K562 (cell line): ENCODE results near the gene KIAA2012. TPM values are rescaled to one million over a fixed set of nuclear protein-coding genes. Genes with fewer than 3 reads are reported as not detected.

Experiments
- ATAC-seq: fragments of 200-7000 bp; cut with Tn5 transposase; 3 replicates; pipeline ENCODE4 v1.9.1; 2020; ENCODE audit warnings: moderate library complexity
- BruUV-seq: library from RNA; stranded (reverse); fragments of 400-500 nt; replicated peaks from 2 replicates; lab custom pipeline; 2021; lab: Mats Ljungman, UMichigan
- CTCF ChIA-PET: fragments of 300-600 bp; formaldehyde crosslinking; extraction: SDS; loops from one replicate; lab custom pipeline; 2021; ENCODE audit warnings: low intra/inter-chr PET ratio; lab: Yijun Ruan, JAX
- POLR2A ChIA-PET: fragments of 300-600, 350-650 bp; sonication (Branson Sonifier 250); formaldehyde crosslinking; extraction: SDS; loops from one replicate; lab custom pipeline; 2021; ENCODE audit warnings: antibody characterized with exemption, inconsistent platforms; lab: Yijun Ruan, JAX
- DNase-seq, 4 experiments: peaks; one replicate each; pipeline versions ENCODE4 v3.0.0 to v3.0.0-alpha.2; 2011 to 2018; ENCODE audit warnings: low spot score in 3 of 4, mixed read lengths in 3 of 4; ENCODE audit errors: extremely low read depth in 1 of 4
- FAIRE-seq: peaks from 2 replicates; lab custom pipeline; 2011; peaks lifted over from hg19 to GRCh38; lab: Jason Lieb, UNC
- H2AFZ ChIP-seq: 2 replicates; pipeline ENCODE4 v1.6.0; 2011; ENCODE audit warnings: low read depth, low read length, control low read depth, inconsistent platforms
- H3K27ac ChIP-seq: fragments of 200-600 bp; 3 replicates; pipeline ENCODE4 v1.8.0; 2011; ENCODE audit warnings: low read depth, mild to moderate bottlenecking, control low read depth, inconsistent platforms, low read length, moderate library complexity, mixed read lengths; ENCODE audit errors: extremely low read depth
- H3K27me3 ChIP-seq, 2 experiments: fragments of 300-600 bp in 1 of 2; 2 replicates in 1 of 2; 3 replicates in 1 of 2; pipeline versions ENCODE4 v1.6.0 to v1.8.0; 2011; ENCODE audit warnings: inconsistent platforms in 2 of 2, low read length in 2 of 2, mild to moderate bottlenecking in 1 of 2, mixed read lengths in 1 of 2, moderate library complexity in 1 of 2; ENCODE audit not compliant: control insufficient read depth in 2 of 2, insufficient read depth in 2 of 2
- H3K36me3 ChIP-seq: fragments of 300-600 bp; 3 replicates; pipeline ENCODE4 v1.8.0; 2011; ENCODE audit warnings: mild to moderate bottlenecking, low read length, inconsistent platforms; ENCODE audit not compliant: control insufficient read depth, insufficient read depth
- H3K4me1 ChIP-seq, 2 experiments: fragments of 200-600 bp in 1 of 2; replicated peaks in 1 of 2; 2 replicates in 1 of 2; 3 replicates in 1 of 2; pipeline versions ENCODE4 v1.5.1 to v1.8.0; 2011; ENCODE audit warnings: inconsistent platforms in 2 of 2, low read length in 2 of 2, mild to moderate bottlenecking in 1 of 2, mixed read lengths in 1 of 2, moderate library complexity in 1 of 2; ENCODE audit not compliant: control insufficient read depth in 2 of 2, insufficient read depth in 2 of 2
- H3K4me2 ChIP-seq: 2 replicates; pipeline ENCODE4 v1.6.1; 2011; ENCODE audit warnings: low read length, control low read depth, inconsistent platforms, mixed read lengths; ENCODE audit not compliant: insufficient read depth
- H3K4me3 ChIP-seq: fragments of 200-600 bp; sonication (generic), shearing (Covaris generic); 2 replicates; pipeline ENCODE4 v1.5.1; 2016; ENCODE audit warnings: control low read depth, inconsistent platforms
- H3K79me2 ChIP-seq: fragments of 200-600 bp; 3 replicates; pipeline ENCODE4 v1.8.0; 2011; ENCODE audit warnings: low read length, inconsistent platforms; ENCODE audit not compliant: control insufficient read depth, insufficient read depth
- H3K9ac ChIP-seq, 2 experiments: 2 replicates each; pipeline versions ENCODE4 v1.6.0 to v1.6.1; 2011; ENCODE audit warnings: low read depth in 2 of 2, low read length in 2 of 2, control low read depth in 1 of 2, inconsistent platforms in 1 of 2, mild to moderate bottlenecking in 1 of 2, mixed read lengths in 1 of 2; ENCODE audit not compliant: insufficient read depth in 1 of 2
- H3K9me1 ChIP-seq: one replicate; pipeline ENCODE4 v1.6.0; 2011; ENCODE audit warnings: inconsistent platforms, mild to moderate bottlenecking, low read length, moderate library complexity; ENCODE audit not compliant: control insufficient read depth, insufficient read depth
- H3K9me3 ChIP-seq: replicated peaks from 2 replicates; pipeline ENCODE4 v1.5.1; 2011; ENCODE audit warnings: low read depth, low read length, inconsistent platforms; ENCODE audit not compliant: control insufficient read depth, insufficient read depth
- H4K20me1 ChIP-seq: replicated peaks from 2 replicates; pipeline ENCODE4 v1.6.1; 2011; ENCODE audit warnings: low read length, inconsistent platforms, mixed read lengths; ENCODE audit not compliant: control insufficient read depth, insufficient read depth
- BACH1 ChIP-seq: fragments of 200-800 bp; sonication (Bioruptor generic); IDR thresholded peaks from 2 replicates; pipeline ENCODE4 v1.6.1; 2016; ENCODE audit warnings: missing genetic modification characterization, missing compliant biosample characterization
- CREM ChIP-seq: IDR thresholded peaks from 2 replicates; pipeline ENCODE4 v1.6.1; 2014; ENCODE audit warnings: antibody characterized with exemption, low read depth
- EGR1 ChIP-seq: fragments of 450-650 bp; conservative IDR thresholded peaks from 2 replicates; pipeline ENCODE4 v1.6.1; 2017; ENCODE audit warnings: mild to moderate bottlenecking
- EP400 ChIP-seq: fragments of 450-650 bp; IDR thresholded peaks from 2 replicates; pipeline ENCODE4 v1.6.1; 2017; ENCODE audit warnings: antibody characterized with exemption, mild to moderate bottlenecking, moderate library complexity
- HDAC3 ChIP-seq: fragments of 450-650 bp; IDR thresholded peaks from 2 replicates; pipeline ENCODE4 v1.6.1; 2018; ENCODE audit warnings: borderline replicate concordance, mild to moderate bottlenecking, moderate library complexity; ENCODE audit not compliant: partially characterized antibody
- MTF1 ChIP-seq: fragments of 250-450 bp; sonication (Bioruptor Pico); IDR thresholded peaks from 2 replicates; pipeline ENCODE4 v1.9.0; 2021; ENCODE audit warnings: moderate library complexity, mild to moderate bottlenecking, inconsistent platforms, borderline replicate concordance
- NCOR1 ChIP-seq: fragments of 450-650 bp; IDR thresholded peaks from 2 replicates; pipeline ENCODE4 v1.6.1; 2016; ENCODE audit warnings: mild to moderate bottlenecking, moderate library complexity
- NFE2 ChIP-seq: IDR thresholded peaks from 2 replicates; pipeline ENCODE4 v1.6.1; 2014; ENCODE audit warnings: antibody characterized with exemption, low read depth
- RBM39 ChIP-seq: fragments of 200-400 bp; formaldehyde crosslinking; optimal IDR thresholded peaks from 2 replicates; pipeline ENCODE3; 2018; ENCODE audit warnings: low read depth, low read length
- SMARCB1 ChIP-seq: IDR thresholded peaks from 2 replicates; pipeline ENCODE4 v1.6.1; 2011; ENCODE audit warnings: improper control_type of control experiment, low read depth; ENCODE audit not compliant: insufficient read length
- SRSF3 ChIP-seq: fragments of 200-400 bp; formaldehyde crosslinking; IDR thresholded peaks from 2 replicates; pipeline ENCODE4 v1.6.1; 2016; ENCODE audit warnings: mild to moderate bottlenecking, low read length, moderate library complexity; ENCODE audit not compliant: insufficient read depth
- ZFP36 ChIP-seq: fragments of 150-350 bp; IDR thresholded peaks from 2 replicates; pipeline ENCODE4 v1.6.1; 2018; ENCODE audit warnings: low read length, low read depth; ENCODE audit not compliant: partially characterized antibody
- WGBS: fragments of 100-300 bp; shearing (Covaris generic); methylation state at CpG from one replicate; pipeline ENCODE4 v1.1.6; 2016; ENCODE audit warnings: low coverage, mixed read lengths; ENCODE audit not compliant: insufficient coverage; ENCODE audit errors: missing lambda C conversion rate; 5-methylcytosine and 5-hydroxymethylcytosine counted together
- in situ Hi-C: fragments of 300-500 bp; cut with MboI; formaldehyde crosslinking; loops from 4 replicates; pipeline ENCODE4 v1.15.0; 2018; ENCODE audit warnings: inconsistent platforms, mixed read lengths
- intact Hi-C: fragments of 100-400 bp; cut with micrococcal nuclease; formaldehyde crosslinking; loops from 2 replicates; pipeline ENCODE4 v1.14.2; 2022
- polyA plus RNA-seq, 8 experiments: library from polyadenylated mRNA; depleted of rRNA in 4 of 8; stranded (reverse) in 5 of 8; unstranded in 3 of 8; fragments of >200 nt; fragmentation: Nextera tagmentation in 2 of 8; fragmentation: Illumina TruSeq in 1 of 8; extraction: Ambion mirVana in 2 of 8; extraction: Trizol in 1 of 8; gene quantifications; 2 replicates each; pipeline versions ENCODE4 v1.2.1 to v1.2.3, GENCODE V29; 2011 to 2014; ENCODE audit warnings: inconsistent platforms in 1 of 8, missing spikeins in 1 of 8
- total RNA-seq, 7 experiments: library from RNA; depleted of rRNA in 6 of 7; stranded (reverse); fragments of >200 nt in 6 of 7; fragmentation: Illumina TruSeq in 2 of 7; extraction: Trizol in 2 of 7; gene quantifications; 2 replicates each; pipeline versions ENCODE4 v1.2.1 to v1.2.3, GENCODE V29; 2011 to 2021; ENCODE audit warnings: low replicate concordance in 1 of 7
- TF ChIP-seq, protein P1 (sequence below): fragments of 450-650 bp; IDR thresholded peaks from 2 replicates; pipeline ENCODE4 v1.6.1; 2018; ENCODE audit warnings: mild to moderate bottlenecking, low read depth; ENCODE audit not compliant: partially characterized antibody
- TF ChIP-seq, protein P2 (sequence below): sonication (generic); formaldehyde crosslinking; IDR thresholded peaks from 2 replicates; pipeline ENCODE4 v1.9.0; 2022; ENCODE audit warnings: mild to moderate bottlenecking, missing genetic modification reagents

The KIAA2012 gene
- total and polyA plus RNA-seq, 9 of the 15 experiments (the other 6 are each of a cell fraction or from before 2014, with no cell fraction given), result not detected

DNA sequence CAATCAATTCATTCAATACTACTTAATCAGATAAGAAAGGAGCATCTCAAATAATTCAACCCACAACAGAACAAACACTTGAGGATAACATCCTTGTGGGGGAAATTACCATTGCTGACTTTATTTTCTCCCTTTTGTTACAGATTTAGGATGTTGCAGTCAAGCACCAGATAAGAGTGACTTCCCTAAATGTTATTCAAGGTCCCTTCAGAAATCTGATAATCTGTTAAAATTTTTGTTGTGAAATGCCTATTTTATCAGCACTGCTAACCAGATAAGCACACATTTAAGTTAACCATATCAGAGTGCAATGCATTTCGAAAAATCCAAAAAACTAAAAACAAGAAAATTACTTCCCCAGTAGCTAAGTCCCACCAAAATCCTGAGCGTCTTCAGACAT, 131.8 kb downstream of the KIAA2012 start:
- CTCF ChIA-PET, result no interaction called here
- Histone ChIP-seq H4K20me1 (no peaks in the 10 kb centered on the region), H3K9ac (no peak overlapping the region), H3K79me2 (no peaks in the 10 kb centered on the region), H3K27ac (no peak overlapping the region)
- intact Hi-C loops, result no loop called here
- in situ Hi-C loops, result no loop called here
- no peak for ATAC-seq
- FAIRE-seq, result no peak
- WGBS, result 79% methylated on average over 2 of the region's 2 CpGs
- DNase-seq, result no peak
- TF ChIP-seq MTF1 (CRISPR knock-in tag) (no peak), SMARCB1 (no peak), EP400 (no peak), EGR1 (no peak), BACH1 (tag) (no peak), HDAC3 (no peak), ZFP36 (no peak), RBM39 (no peak), CREM (no peak), NCOR1 (no peak), SRSF3 (no peak), NFE2 (no peak)
- TF ChIP-seq, protein P1, sequence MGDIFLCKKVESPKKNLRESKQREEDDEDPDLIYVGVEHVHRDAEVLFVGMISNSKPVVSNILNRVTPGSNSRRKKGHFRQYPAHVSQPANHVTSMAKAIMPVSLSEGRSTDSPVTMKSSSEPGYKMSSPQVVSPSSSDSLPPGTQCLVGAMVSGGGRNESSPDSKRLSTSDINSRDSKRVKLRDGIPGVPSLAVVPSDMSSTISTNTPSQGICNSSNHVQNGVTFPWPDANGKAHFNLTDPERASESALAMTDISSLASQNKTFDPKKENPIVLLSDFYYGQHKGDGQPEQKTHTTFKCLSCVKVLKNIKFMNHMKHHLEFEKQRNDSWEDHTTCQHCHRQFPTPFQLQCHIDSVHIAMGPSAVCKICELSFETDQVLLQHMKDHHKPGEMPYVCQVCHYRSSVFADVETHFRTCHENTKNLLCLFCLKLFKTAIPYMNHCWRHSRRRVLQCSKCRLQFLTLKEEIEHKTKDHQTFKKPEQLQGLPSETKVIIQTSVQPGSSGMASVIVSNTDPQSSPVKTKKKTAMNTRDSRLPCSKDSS, result no peak
- TF ChIP-seq, protein P2, sequence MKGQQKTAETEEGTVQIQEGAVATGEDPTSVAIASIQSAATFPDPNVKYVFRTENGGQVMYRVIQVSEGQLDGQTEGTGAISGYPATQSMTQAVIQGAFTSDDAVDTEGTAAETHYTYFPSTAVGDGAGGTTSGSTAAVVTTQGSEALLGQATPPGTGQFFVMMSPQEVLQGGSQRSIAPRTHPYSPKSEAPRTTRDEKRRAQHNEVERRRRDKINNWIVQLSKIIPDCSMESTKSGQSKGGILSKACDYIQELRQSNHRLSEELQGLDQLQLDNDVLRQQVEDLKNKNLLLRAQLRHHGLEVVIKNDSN, result no peak
- TF ChIP-seq, all 486 proteins: peak for 0
- Histone ChIP-seq H3K4me2 (no peak overlapping the region), H3K4me1 (no peaks in the 10 kb centered on the region), H3K9me1 (no peaks in the 10 kb centered on the region), H2AFZ (no peak overlapping the region), H3K36me3 (peaks cover 9% of the 10 kb centered on the region; the same call in 2 of the 3 replicates), H3K9me3 (no peaks in the 10 kb centered on the region), H3K4me3 (no peak overlapping the region), H3K27me3 (no peaks in the 10 kb centered on the region)
- BruUV-seq, result no TSS peak
- POLR2A ChIA-PET, result no interaction called here
